Inferior parietal cortex (tissue), 1 donor: ENCODE data around the gene RPTOR.
"Not testable (repeated sequence)": the region's sequence is repeated elsewhere in the genome, so short reads cannot be mapped to it uniquely, and the experiment has no call there.

Experiments
- DNase-seq: peaks from one replicate; pipeline ENCODE4 v3.0.0-alpha.2; 2016; ENCODE audit errors: extremely low spot score

RPTOR gene

DNA sequence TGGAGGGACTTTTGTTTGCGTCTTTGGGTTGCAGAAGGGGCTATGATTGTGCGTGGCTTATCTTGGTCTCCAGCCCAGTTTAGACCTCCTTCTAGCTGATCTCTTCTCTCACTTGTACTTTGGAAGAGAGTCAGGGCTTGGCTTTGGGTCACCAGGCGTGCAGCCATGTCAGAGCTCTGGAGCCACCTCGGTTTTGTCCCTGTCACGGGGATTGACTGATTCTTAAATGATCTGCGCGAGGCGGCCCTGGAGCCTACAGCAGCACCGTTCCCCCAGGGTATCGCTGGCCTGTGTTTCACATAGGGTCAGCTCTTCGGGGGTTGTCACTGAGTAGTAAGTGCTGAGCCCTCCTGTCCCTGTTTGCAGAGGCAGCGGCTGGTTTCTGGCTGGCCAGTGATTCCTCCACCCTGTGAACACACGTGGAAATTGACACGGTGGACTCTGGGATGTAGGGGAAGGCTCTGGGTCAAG is 237.2 kb downstream of the RPTOR start:
- no peak for DNase-seq

- no peak for DNase-seq
These were observed 238.1 kb downstream of the RPTOR start for GRCh38 chr17:80782536-80783427.

DNA sequence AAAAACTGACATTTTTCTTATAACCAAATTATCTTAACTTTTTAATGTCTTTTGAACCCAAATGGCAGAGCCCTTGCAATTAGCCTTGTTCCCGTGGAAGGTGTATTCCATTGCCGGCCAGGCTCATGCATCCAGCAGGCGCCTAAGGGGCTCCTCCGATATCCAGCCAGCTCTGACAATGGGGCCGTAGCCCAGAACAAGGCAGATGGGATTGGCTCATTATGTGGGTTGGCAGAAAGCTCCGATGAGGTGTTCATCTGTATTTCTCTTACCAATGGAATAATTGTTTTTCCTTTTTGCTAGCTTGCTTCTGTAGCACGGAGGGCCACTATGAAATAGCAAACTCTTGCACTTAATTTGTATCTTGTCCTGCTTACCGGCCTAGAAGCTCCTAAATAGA is 238.8 kb downstream of the RPTOR start:
- no peak for DNase-seq

- no peak for DNase-seq
These were observed 239.3 kb downstream of the RPTOR start for GRCh38 chr17:80783971-80784370.

GRCh38 chr17:80785477-80786178 is 241.0 kb downstream of the RPTOR start:
- DNase-seq = no peak

DNA sequence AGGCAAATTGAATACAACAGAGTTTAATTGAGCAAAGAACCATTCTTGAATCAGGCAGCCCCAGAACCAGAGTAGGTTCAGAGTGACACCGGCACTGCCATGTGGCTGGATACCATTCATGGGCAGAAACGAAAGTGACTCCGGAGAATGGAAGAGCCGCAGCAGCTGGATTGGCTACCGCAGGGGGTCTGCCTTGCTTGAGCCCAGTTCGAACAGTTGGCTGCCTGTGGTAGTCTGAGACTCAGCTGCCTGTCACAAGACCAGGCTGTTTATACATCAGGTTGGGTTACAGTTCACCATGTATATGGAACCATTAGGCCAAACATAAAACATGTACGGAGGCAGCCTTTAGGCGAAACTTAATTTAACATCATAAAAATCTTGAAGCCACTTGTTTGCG is 241.8 kb downstream of the RPTOR start:
- DNase-seq = no peak

GRCh38 chr17:80786887-80787286 is 242.2 kb downstream of the RPTOR start:
- DNase-seq = no peak

GRCh38 chr17:80787881-80788280 is 243.2 kb downstream of the RPTOR start:
- DNase-seq = no peak

GRCh38 chr17:80789356-80789902 is 244.8 kb downstream of the RPTOR start:
- DNase-seq = no peak

DNA sequence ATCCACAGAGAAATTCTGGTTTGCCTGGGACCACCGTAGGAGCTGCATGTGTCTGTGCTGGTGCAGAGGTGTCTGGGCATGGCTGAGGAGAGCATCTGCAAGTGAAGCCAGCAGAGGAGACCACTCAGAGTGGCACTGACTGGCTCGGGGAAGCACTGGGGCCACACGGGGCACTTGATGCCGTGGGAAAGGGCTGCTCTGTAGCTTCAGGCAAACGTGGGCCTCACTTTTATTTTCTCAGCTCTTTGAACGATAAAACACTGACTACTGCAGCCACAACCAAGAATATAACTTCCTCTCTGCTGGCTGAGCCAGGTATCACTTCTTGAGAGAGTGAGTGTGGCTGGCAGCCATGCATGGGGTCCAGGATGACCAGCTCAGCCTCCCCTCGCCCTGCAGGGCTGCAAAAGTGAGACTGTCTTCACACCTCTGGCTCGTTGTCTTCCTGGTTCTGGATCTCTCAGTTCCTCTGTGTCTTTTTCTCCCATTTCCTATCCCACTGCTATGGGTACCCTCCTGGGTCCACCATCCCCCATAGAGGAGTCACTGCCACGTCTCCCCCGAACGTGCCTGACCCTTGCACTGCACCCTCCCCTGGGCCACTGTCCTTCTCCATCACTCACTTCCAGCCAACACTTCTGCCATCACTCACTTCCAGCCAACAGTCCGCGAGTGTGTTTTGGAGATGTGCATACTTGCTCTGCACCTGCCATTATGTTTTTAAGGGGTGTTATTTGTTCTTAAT is 245.6 kb downstream of the RPTOR start:
- no peak for DNase-seq

- no peak for DNase-seq
These were observed 246.5 kb downstream of the RPTOR start for GRCh38 chr17:80790981-80791742.

GRCh38 chr17:80791758-80792284 is 247.2 kb downstream of the RPTOR start:
- DNase-seq = peak; percentile 66

DNA sequence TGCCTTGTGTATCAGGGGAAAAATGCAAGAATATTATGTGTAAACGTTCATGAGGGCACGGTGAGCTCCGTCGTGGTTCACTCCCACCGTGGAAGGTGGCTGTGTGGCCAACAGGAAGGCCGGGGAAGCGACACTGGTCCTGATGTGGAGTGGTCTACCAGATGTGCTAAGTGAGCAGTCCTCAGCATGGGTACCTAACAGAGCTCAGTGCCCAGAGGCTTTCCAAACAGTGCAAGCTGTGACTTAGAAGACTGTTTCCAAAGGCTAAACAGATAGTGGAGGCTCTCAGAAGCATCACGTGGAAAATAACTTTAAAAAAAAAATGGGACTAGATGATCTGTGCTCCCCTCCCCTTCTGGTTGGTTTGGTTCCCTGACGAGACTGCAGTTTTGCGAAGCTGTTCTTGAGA is 247.7 kb downstream of the RPTOR start:
- no peak for DNase-seq

- DNase-seq = no peak
These were observed 248.8 kb downstream of the RPTOR start for GRCh38 chr17:80793421-80793820.

- no peak for DNase-seq
These were observed 249.2 kb downstream of the RPTOR start for GRCh38 chr17:80793851-80794267.

GRCh38 chr17:80794281-80795089 is 249.8 kb downstream of the RPTOR start:
- DNase-seq = no peak

- no peak for DNase-seq
These were observed 250.5 kb downstream of the RPTOR start for GRCh38 chr17:80795090-80795580.

DNA sequence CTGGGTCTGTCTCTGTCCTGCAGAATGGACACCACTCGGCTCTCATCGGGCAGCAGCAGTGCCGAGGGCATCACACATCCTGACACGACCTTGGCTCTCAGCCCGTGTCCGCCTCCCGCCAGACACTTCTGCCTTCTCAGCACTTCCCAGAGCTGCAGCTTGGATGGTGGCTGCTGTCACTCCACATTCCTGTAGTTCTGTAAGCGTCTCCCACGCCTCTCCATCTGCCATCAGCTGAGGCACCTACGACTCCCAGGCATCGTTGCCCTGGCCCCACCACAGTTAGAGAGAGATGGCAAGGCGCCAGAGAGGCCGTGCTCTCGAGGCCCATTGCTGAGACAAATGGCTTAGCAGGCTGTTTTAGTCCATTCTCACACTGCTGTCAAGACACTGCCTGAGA is 251.1 kb downstream of the RPTOR start:
- DNase-seq = no peak

- no peak for DNase-seq
These were observed 251.8 kb downstream of the RPTOR start for GRCh38 chr17:80796430-80796861.

- DNase-seq = not testable (repeated sequence)
These were observed 252.6 kb downstream of the RPTOR start for GRCh38 chr17:80797222-80797621.
